NCI-H146 treated with DMSO at 0.1 percent for 48 hours (cell line): ENCODE measurements around the gene SYNDIG1.

ENCODE experiments used
- DNase-seq: peaks from one replicate; lab custom pipeline; 2025; ENCODE audit not compliant: unreplicated experiment; lab: John Stamatoyannopoulos, UW

SYNDIG1 gene

GRCh38 chr20:24704899-24705298 lies 235.5 kb downstream of the SYNDIG1 start:
- no peak for DNase-seq

GRCh38 chr20:24705486-24705885 lies 236.1 kb downstream of the SYNDIG1 start:
- no peak for DNase-seq

- no peak for DNase-seq
Measured at GRCh38 chr20:24708411-24709295, 239.2 kb downstream of the SYNDIG1 start.
